Measurements from ENCODE around the gene SNX32.

DNA sequence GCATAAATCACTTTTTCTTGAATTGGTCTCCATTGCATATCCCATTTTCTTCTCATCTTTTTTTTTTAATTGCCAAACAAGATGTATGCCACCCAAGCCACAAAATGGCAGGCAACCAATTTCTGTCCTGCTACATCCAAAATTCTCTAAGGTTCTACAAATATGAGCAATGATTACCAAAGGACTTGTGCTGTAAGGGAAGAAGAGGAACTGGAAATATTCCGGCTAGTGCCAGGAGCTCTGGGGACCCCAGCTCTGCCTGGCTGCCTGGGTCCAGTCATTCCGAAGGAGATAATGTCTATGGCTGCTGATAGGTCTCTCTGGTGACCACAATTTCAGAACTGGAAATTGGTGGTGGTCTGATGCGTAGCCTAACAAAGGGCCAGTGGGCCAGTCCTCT is 17.1 kb upstream of the SNX32 start:
- TF ChIP-seq POLR2AphosphoS5 (IDR thresholded peaks at IDR 0.05) (no peak), POLR2A (IDR thresholded peaks at IDR 0.05) (no peak)
- TF ChIP-seq, protein P1, sequence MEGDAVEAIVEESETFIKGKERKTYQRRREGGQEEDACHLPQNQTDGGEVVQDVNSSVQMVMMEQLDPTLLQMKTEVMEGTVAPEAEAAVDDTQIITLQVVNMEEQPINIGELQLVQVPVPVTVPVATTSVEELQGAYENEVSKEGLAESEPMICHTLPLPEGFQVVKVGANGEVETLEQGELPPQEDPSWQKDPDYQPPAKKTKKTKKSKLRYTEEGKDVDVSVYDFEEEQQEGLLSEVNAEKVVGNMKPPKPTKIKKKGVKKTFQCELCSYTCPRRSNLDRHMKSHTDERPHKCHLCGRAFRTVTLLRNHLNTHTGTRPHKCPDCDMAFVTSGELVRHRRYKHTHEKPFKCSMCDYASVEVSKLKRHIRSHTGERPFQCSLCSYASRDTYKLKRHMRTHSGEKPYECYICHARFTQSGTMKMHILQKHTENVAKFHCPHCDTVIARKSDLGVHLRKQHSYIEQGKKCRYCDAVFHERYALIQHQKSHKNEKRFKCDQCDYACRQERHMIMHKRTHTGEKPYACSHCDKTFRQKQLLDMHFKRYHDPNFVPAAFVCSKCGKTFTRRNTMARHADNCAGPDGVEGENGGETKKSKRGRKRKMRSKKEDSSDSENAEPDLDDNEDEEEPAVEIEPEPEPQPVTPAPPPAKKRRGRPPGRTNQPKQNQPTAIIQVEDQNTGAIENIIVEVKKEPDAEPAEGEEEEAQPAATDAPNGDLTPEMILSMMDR (IDR thresholded peaks at IDR 0.05) = no peak
